Cardiac fibroblast (primary cell): ENCODE measurements around the gene ATR.
"Not testable (repeated sequence)": the region's sequence is repeated elsewhere in the genome, so short reads cannot be mapped to it uniquely, and the experiment has no call there.

ENCODE experiments used
- DNase-seq, 2 donors: peaks; one replicate each; pipeline versions ENCODE4 v3.0.0 to v3.0.0-alpha.2; 2010; ENCODE audit warnings: low read depth in 2 of 2
- H3K4me3 ChIP-seq, 2 donors: replicated peaks in 1 of 2; 1 replicate in 1 of 2; 2 replicates in 1 of 2; pipeline ENCODE4 v1.5.1; 2011; ENCODE audit warnings: low read depth in 2 of 2, low read length in 2 of 2, mild to moderate bottlenecking in 2 of 2, moderate library complexity in 1 of 2
- TF ChIP-seq, protein P1 (sequence below): IDR thresholded peaks from one replicate; pipeline ENCODE4 v1.5.1; 2011; ENCODE audit warnings: low read depth, mild to moderate bottlenecking, low read length, inconsistent platforms

Gene ATR

DNA sequence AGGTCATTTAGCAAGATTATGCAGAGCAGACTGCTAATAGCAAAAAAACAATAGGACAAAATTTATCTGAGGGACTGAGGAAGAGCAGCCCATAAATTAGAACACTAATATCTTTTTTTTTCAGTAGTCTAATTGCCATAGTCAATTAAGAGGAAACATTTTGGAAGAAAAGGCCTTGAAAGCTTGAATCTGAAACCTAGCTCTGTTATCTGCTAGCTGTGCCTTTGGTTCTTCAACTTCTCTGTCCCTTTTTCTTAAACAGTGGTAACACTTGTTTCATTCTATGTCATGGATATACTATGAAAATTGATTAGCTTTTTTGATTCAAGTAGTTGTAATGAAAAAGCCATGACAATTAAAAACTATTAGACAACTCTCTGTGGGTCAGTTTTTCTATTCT lies 1.7 kb downstream of the ATR start:
- no peak overlapping the region for H3K4me3 ChIP-seq
- TF ChIP-seq, protein P1, sequence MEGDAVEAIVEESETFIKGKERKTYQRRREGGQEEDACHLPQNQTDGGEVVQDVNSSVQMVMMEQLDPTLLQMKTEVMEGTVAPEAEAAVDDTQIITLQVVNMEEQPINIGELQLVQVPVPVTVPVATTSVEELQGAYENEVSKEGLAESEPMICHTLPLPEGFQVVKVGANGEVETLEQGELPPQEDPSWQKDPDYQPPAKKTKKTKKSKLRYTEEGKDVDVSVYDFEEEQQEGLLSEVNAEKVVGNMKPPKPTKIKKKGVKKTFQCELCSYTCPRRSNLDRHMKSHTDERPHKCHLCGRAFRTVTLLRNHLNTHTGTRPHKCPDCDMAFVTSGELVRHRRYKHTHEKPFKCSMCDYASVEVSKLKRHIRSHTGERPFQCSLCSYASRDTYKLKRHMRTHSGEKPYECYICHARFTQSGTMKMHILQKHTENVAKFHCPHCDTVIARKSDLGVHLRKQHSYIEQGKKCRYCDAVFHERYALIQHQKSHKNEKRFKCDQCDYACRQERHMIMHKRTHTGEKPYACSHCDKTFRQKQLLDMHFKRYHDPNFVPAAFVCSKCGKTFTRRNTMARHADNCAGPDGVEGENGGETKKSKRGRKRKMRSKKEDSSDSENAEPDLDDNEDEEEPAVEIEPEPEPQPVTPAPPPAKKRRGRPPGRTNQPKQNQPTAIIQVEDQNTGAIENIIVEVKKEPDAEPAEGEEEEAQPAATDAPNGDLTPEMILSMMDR: no peak

DNA sequence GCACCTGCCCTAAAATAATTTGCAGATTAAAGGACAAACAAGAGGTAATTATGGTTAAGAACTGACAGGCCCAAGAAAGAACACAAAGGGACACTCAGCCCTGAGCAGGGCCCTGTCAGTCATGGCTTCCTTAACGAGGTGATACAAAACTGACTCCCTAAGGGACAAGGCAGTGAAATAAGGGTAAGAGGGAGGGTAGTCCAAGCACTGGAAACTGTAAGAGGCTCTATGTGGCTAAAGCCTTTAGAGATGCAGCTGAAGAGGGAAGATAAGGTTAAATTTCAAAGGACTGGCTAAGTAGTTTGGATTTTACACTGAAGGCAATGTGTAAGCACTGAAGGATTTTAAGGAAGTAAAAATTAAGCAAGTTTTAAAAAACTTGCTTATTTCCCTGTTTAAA lies 3.9 kb downstream of the ATR start:
- TF ChIP-seq, protein P1: no peak
- H3K4me3 ChIP-seq: no peak overlapping the region

More for the DNA sequence above, 1.7 kb downstream of the ATR start:
- no peak for DNase-seq

DNA sequence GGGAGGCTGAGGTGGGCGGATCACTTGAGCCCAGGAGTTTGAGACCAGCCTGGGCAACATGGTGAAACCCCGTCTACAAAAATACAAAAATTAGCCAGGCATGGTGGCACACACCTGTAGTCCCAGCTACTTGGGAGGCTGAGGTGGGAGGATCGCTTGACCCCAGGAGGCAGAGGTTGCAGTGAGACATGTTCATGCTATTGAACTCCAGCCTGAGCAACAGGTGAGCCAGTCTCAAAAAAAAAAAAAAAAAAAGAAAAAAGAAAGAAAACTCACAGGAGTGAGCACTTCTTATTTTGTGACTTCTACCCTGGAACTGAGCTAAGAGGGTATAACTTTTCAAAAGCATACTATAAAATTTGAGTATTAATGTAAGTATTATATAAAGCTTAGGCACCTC lies 4.3 kb downstream of the ATR start:
- not testable (repeated sequence) for H3K4me3 ChIP-seq, DNase-seq

More for the DNA sequence above, 3.9 kb downstream of the ATR start:
- DNase-seq: no peak

DNA sequence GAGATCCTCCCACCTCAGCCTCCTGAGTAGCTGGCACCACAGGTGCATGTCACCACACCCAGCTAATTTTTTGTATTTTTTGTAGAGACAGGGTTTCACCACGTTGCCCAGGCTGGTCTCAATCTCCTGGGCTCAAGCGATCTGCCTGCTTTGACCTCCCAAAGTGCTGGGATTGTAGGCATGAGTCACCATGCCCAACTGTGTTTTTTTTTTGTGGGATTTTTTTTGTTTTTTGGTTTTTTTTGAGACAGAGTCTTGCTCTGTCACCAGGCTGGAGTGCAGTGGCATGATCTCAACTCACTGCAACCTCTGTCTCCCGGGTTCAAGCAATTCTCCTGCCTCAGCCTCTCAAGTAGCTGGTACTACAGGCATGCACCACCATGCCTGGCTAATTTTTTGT lies 9.1 kb downstream of the ATR start:
- DNase-seq: peak in 1 of 2 donors; percentile 27
- not testable (repeated sequence) for H3K4me3 ChIP-seq

DNA sequence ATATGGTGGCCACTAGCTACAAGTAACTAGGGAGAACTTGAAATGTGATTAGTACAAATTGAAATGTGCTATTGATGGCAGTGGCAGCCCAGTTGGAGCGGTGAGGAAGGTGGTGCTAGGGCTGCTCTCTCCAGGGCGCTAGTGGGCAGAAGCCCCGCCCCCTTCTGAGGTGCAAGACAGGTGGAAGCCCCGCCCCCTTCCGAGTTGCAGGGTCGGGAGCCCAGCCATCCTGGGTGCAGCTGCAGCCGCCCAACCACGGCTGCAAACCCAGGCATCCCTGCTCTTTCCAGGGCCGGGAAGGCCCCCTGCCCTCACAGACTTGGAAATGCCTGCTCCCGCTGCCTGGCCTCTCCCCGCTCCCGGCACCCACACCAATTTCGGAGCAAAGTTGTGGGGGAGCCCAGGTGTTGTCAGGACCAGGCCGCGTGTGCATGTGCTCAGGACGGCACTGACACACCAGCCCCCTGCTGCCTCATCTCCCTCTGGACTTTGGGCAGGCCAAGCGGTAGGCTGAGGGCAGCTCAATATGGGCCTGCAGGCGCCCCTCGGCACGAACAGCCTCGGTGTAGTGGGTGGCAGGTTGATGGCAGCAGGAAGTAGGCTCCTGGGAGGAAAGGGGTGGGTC lies 10.0 kb downstream of the ATR start:
- H3K4me3 ChIP-seq: no peak overlapping the region
- DNase-seq: no peak
- TF ChIP-seq, protein P1: no peak

DNA sequence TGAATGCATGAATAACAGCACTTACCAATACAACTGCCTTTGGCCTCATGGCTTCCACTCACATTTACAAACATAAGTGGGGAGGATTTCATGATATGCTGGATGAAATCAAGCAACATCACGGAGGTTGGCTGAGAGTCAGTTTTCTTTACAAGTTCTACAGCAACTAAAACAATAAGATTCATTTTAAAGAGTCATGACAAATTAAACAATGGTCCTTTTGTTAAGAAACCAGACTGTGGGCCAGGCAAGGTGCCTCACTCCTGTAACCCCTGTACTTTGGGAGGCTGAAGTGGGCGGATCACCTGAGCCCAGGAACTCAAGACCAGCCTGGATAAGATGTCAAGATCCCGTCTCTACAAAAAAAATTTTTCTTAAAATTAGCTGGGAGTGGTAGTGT lies 12.4 kb downstream of the ATR start:
- no peak overlapping the region for H3K4me3 ChIP-seq
- TF ChIP-seq, protein P1: no peak
- peak in 1 of 2 donors; percentile 21 for DNase-seq

DNA sequence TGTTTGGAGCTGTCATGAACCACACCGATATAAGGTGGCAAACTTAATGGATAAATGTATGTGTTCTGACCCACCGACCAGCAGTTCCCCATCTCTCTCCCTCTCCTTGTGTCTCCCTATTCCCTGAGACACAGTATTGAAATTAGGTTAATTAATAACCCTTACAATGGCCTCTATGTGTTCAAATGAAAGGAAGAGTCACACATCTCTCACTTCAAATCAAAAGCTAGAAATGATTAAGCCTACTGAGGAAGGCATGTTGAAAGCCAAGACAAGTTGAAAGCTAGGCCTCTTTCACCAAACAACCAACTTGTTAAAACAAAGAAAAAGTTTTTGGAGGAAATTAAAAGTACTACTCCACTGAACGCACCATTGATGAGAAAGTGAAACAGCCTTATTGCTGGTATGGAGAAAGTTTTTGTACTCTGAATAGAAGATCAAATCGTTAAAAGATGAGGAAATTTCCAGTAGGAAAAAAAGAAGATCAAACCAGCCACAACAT lies 15.0 kb downstream of the ATR start:
- no peak for DNase-seq
- TF ChIP-seq, protein P1: no peak
- no peak overlapping the region for H3K4me3 ChIP-seq

DNA sequence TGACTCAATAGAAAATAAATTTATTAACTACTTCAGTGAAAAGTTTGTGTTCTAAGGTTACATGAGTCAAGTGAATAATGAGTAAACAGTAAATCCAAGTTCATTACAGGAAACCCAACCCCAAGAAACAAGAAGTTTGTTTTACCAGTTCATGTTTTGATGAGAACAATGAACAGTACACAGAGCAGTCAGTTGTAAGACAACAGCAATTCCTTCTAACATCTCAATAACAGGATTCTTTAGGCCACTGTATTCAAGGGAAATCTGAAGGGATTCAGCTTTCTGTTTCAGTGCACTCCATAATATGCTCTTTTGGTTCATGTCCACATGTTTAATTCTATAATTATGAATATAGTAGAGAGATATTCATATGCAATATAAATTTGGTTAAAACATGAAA lies 18.4 kb downstream of the ATR start:
- TF ChIP-seq, protein P1: no peak
- no peak overlapping the region for H3K4me3 ChIP-seq
- no peak for DNase-seq
